Stomach (tissue), 9 donors: ENCODE data around the gene GPR183. TPM values are rescaled to one million over a fixed set of nuclear protein-coding genes. Genes with fewer than 3 reads are reported as not detected.

ENCODE experiments used
- DNase-seq, 2 donors: peaks; one replicate each; pipeline versions ENCODE4 v3.0.0 to v3.0.0-alpha.2; 2013 to 2019
- H3K27ac ChIP-seq, 5 donors: fragments of 200-600 bp in 4 of 5; sonication (generic) in 4 of 5; one replicate each; pipeline ENCODE4 v1.5.1; 2013 to 2019; ENCODE audit warnings: mild to moderate bottlenecking in 1 of 5, moderate library complexity in 1 of 5
- H3K27me3 ChIP-seq, 3 donors: fragments of 200-600 bp; sonication (generic); one replicate each; pipeline ENCODE4 v1.5.1; 2017 to 2019; ENCODE audit warnings: mixed run types in 1 of 3
- H3K36me3 ChIP-seq, 4 donors: fragments of 200-600 bp; sonication (generic); 1 replicate in 3 of 4; 2 replicates in 1 of 4; pipeline ENCODE4 v1.5.1; 2016 to 2019
- H3K4me1 ChIP-seq, 4 donors: fragments of 200-600 bp; sonication (generic); one replicate each; pipeline ENCODE4 v1.5.1; 2016 to 2019
- H3K4me3 ChIP-seq, 4 donors: fragments of 200-600 bp; sonication (generic) in 3 of 4; one replicate each; pipeline ENCODE4 v1.5.1; 2016 to 2019; ENCODE audit warnings: mild to moderate bottlenecking in 1 of 4
- H3K9me3 ChIP-seq, 4 donors: fragments of 200-600 bp; sonication (generic); one replicate each; pipeline ENCODE4 v1.5.1; 2016 to 2019
- EP300 ChIP-seq: sonication (generic); formaldehyde crosslinking; IDR thresholded peaks from one replicate; pipeline ENCODE4 v1.6.1; 2017; ENCODE audit warnings: antibody characterized with exemption
- POLR2A ChIP-seq, 4 donors: fragments of 450-650 bp; IDR thresholded peaks; one replicate each; pipeline ENCODE4 v1.6.1; 2016; ENCODE audit warnings: antibody characterized with exemption in 4 of 4, control low read depth in 2 of 4, mild to moderate bottlenecking in 1 of 4, moderate library complexity in 1 of 4
- POLR2AphosphoS5 ChIP-seq, 3 donors: sonication (generic); formaldehyde crosslinking; IDR thresholded peaks; one replicate each; pipeline ENCODE4 v1.6.1; 2016; ENCODE audit warnings: antibody characterized with exemption in 3 of 3
- WGBS, 5 donors: extraction: QIAGEN DNeasy Blood & Tissue Kit in 3 of 5; methylation state at CpG; one replicate each; pipeline versions ENCODE4 v1.1.5 to v1.1.7; 2013 to 2018; 5-methylcytosine and 5-hydroxymethylcytosine counted together
- intact Hi-C: fragments of 100-400 bp; cut with DNase I; formaldehyde crosslinking; loops from one replicate; pipeline ENCODE4 v1.15.1; 2023; ENCODE audit warnings: low total_unique reads
- polyA plus RNA-seq, 3 donors: library from polyadenylated mRNA; stranded (reverse); fragments of 200-250 nt; gene quantifications; one replicate each; pipeline ENCODE4 v1.2.3, GENCODE V29; 2013
- total RNA-seq, 5 donors: library from RNA; depleted of rRNA; stranded (reverse); fragments of >200 nt; gene quantifications; one replicate each; pipeline versions ENCODE4 v1.1.0 to v1.2.3, GENCODE V29; 2014 to 2016
- TF ChIP-seq, protein P1 (sequence below), 7 experiments: fragments of 450-650 bp in 4 of 7; fragments of 200-600 bp in 3 of 7; sonication (generic) in 3 of 7; IDR thresholded peaks; one replicate each; pipeline ENCODE4 v1.5.1; 2016 to 2019; ENCODE audit warnings: antibody characterized with exemption in 7 of 7, control low read depth in 2 of 7, mild to moderate bottlenecking in 1 of 7
- donor health status: healthy with polysubstance abuse.
- donor health status: Bipolar disorder and iron deficiency.
- donor health status: healthy.

The GPR183 gene
- total and polyA plus RNA-seq, 8 donors, result 0.58 to 24.4 (median 9.6) TPM

DNA sequence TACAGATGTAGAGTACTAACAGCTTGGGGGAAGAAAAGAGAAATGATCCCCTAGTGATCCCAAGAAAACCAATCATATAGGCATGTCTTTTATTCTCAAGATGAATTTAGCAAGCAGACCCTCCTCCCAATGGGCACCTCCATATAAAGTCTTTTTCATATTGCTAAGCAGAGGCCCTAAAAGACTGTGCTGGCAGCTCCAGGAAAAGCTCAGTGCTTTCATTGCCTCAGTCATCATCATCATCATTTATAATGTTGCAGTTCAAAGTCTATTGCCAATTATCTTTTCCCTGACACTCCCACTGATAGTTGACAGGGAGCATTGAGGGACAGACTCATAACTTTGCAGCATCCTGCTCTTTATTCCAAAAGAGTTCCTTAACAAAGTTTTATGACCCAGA, 13.0 kb downstream of the GPR183 start:
- H3K36me3 ChIP-seq, result peaks cover 0 to 17% (median 11%) of the 10 kb centered on the region in 4 donors
- no peak overlapping the region for H3K27ac ChIP-seq
- H3K4me3 ChIP-seq, result no peak overlapping the region
- H3K4me1 ChIP-seq, result peaks cover 0 to 44% (median 25%) of the 10 kb centered on the region in 4 donors
- no peaks in the 10 kb centered on the region for H3K27me3 ChIP-seq
- no peaks in the 10 kb centered on the region for H3K9me3 ChIP-seq
- TF ChIP-seq, protein P1, sequence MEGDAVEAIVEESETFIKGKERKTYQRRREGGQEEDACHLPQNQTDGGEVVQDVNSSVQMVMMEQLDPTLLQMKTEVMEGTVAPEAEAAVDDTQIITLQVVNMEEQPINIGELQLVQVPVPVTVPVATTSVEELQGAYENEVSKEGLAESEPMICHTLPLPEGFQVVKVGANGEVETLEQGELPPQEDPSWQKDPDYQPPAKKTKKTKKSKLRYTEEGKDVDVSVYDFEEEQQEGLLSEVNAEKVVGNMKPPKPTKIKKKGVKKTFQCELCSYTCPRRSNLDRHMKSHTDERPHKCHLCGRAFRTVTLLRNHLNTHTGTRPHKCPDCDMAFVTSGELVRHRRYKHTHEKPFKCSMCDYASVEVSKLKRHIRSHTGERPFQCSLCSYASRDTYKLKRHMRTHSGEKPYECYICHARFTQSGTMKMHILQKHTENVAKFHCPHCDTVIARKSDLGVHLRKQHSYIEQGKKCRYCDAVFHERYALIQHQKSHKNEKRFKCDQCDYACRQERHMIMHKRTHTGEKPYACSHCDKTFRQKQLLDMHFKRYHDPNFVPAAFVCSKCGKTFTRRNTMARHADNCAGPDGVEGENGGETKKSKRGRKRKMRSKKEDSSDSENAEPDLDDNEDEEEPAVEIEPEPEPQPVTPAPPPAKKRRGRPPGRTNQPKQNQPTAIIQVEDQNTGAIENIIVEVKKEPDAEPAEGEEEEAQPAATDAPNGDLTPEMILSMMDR (IDR thresholded peaks at IDR 0.05), result no peak
- intact Hi-C loops, result no loop called here
- DNase-seq, result no peak

DNA sequence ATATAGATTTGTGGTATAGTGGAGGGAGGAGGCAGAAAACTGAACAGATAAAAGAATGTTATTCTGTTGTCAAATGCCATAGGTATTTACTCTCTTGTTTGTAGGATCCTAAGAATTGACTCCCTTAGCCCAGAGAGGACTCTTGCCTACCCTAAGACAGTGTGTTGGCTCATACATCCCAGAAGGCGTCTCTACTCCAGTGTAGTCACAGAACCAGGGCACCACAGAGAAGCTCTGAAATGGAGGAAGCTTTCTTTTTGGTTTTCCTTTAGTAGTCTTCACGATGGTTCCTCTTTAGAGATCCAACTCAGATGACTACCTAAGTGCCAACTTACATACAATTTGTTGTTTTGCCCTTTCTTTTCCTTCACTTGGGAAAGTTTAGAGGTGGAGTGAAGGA, 14.0 kb downstream of the GPR183 start:
- Histone ChIP-seq H3K36me3 (peaks cover 0 to 17% (median 11%) of the 10 kb centered on the region in 4 donors), H3K27ac (no peak overlapping the region), H3K4me1 (peaks cover 0 to 51% (median 32%) of the 10 kb centered on the region in 4 donors), H3K4me3 (no peak overlapping the region), H3K9me3 (no peaks in the 10 kb centered on the region), H3K27me3 (no peaks in the 10 kb centered on the region)
- intact Hi-C loops, result no loop called here
- TF ChIP-seq POLR2AphosphoS5 (IDR thresholded peaks at IDR 0.05), result no peak
- TF ChIP-seq, protein P1 (IDR thresholded peaks at IDR 0.05), result no peak
- no peak for TF ChIP-seq EP300
- no peak for TF ChIP-seq POLR2A (IDR thresholded peaks at IDR 0.05)
- no peak for DNase-seq
- WGBS, 5 donors, result 78 to 94% (median 90%) methylated on average over 2 of the region's 2 CpGs

DNA sequence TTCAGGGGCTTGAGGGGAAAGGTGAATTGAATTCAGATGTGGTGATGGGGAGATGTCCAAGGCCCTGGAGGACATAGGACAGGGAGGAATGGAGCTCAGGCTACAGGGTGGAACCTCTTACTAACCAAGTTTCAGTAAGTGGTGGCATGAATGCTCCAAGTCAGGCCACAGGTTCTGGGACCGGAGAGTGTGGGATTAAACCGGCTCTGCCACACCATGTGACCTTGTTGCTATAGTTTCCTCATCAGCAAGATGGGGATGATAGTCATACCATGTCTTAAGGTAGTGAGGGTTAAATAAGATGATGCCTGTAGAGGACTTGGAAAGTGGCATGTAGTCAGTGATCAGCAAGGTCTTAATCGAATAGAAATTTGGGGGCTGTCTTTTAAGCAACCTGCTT, 16.3 kb downstream of the GPR183 start:
- 74 to 84% (median 82%) methylated on average over 3 of the region's 3 CpGs for WGBS, 5 donors
- intact Hi-C loops, result no loop called here
- Histone ChIP-seq H3K27me3 (no peaks in the 10 kb centered on the region), H3K27ac (no peak overlapping the region), H3K36me3 (peaks cover 0 to 17% (median 11%) of the 10 kb centered on the region in 4 donors), H3K9me3 (no peaks in the 10 kb centered on the region), H3K4me3 (no peak overlapping the region), H3K4me1 (peaks cover 7 to 53% (median 34%) of the 10 kb centered on the region in 4 donors)
- no peak for DNase-seq
- TF ChIP-seq, protein P1 (IDR thresholded peaks at IDR 0.05), result no peak
- no peak for TF ChIP-seq EP300
- no peak for TF ChIP-seq POLR2AphosphoS5 (IDR thresholded peaks at IDR 0.05)
- TF ChIP-seq POLR2A (IDR thresholded peaks at IDR 0.05), result no peak

DNA sequence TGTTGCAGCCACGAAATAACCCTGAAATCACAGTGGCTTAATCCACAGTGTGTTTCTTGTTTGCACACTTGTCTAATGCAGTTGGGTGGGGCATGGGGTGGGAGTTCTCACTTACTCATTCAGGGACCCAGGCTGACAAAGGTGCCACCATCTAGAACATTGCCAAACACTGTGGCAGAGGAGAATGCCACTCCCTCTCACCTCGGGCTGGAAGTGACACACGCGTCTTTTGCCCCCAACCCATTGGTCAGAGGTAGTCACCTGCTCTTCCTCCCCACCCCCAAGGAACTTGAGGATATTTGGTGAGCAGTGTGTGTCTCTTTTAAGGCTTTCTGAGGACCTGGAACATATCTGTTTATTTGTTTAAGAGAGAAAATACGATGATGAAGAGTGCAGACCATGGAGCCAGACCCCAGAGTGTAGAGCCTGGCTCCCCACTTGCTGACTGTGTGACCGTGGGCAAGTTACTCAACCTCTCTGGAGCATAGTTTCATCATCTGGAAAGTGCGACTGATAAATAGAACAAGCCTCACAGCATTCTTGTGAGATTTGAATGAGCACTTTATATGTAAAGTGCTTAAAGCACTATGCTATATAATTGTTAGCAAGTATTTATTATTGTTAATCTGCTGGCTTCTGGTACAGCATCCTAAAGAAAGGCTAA, 17.4 kb downstream of the GPR183 start:
- H3K9me3 ChIP-seq, result no peaks in the 10 kb centered on the region
- intact Hi-C loops, result no loop called here
- peak in 1 of 2 donors; percentile 44 for DNase-seq
- H3K4me1 ChIP-seq, result peaks cover 15 to 53% (median 34%) of the 10 kb centered on the region in 4 donors
- no peak overlapping the region for H3K27ac ChIP-seq
- no peak for TF ChIP-seq EP300
- no peak for TF ChIP-seq POLR2AphosphoS5 (IDR thresholded peaks at IDR 0.05)
- WGBS, 5 donors, result 59 to 72% (median 66%) methylated on average over 7 of the region's 7 CpGs
- peaks cover 0 to 7% (median 2%) of the 10 kb centered on the region in 4 donors for H3K36me3 ChIP-seq
- no peak overlapping the region for H3K4me3 ChIP-seq
- H3K27me3 ChIP-seq, result no peaks in the 10 kb centered on the region

DNA sequence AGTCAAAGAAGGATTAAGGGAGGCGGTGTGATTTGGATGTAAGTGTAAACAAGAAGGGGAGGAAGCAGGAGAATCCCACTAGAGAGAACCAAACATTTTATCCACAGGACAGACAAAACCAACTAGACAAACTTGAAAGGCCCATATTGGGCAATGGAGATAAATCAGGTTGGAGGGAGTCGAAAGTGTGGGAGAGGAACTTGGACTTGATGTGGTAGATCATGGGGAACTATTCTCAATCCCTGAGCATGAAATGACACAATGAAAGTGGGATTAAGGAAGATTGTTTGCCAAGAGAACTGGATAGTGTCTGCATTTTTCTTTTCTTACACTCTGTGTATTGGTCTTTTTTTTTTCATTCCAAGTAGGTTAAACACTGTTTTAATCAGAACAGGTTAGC, 17.9 kb downstream of the GPR183 start:
- no peak for DNase-seq
- intact Hi-C loops, result no loop called here
- Histone ChIP-seq H3K4me3 (no peak overlapping the region), H3K27me3 (no peaks in the 10 kb centered on the region), H3K36me3 (peaks cover 0 to 7% (median 2%) of the 10 kb centered on the region in 4 donors), H3K27ac (no peak overlapping the region), H3K4me1 (peaks cover 15 to 59% (median 36%) of the 10 kb centered on the region in 4 donors), H3K9me3 (no peaks in the 10 kb centered on the region)
- WGBS, 5 donors, result 72 to 83% (median 81%) methylated on average over 2 of the region's 2 CpGs
- TF ChIP-seq POLR2AphosphoS5 (IDR thresholded peaks at IDR 0.05), result no peak
- TF ChIP-seq, protein P1 (IDR thresholded peaks at IDR 0.05), result no peak
- no peak for TF ChIP-seq POLR2A (IDR thresholded peaks at IDR 0.05)
- TF ChIP-seq EP300, result no peak
